H1 (cell line): Measurements from ENCODE around the gene BTBD9. TPM values are rescaled to one million over a fixed set of nuclear protein-coding genes. Genes with fewer than 3 reads are reported as not detected.

Experiments used
- CTCF ChIA-PET: fragments of 300-600 bp; sonication (Branson Sonifier 250); formaldehyde crosslinking; loops from one replicate; lab custom pipeline; 2021; ENCODE audit not compliant: partially characterized antibody; lab: Charles Lee
- POLR2A ChIA-PET: fragments of 300-600 bp; sonication (Branson Sonifier 250); formaldehyde crosslinking; loops from one replicate; lab custom pipeline; 2021; ENCODE audit warnings: inconsistent platforms; ENCODE audit not compliant: partially characterized antibody; lab: Charles Lee
- DNase-seq, 2 experiments: peaks; one replicate each; pipeline versions ENCODE4 v3.0.0 to v3.0.0-alpha.2; 2010 to 2022; ENCODE audit warnings: low spot score in 2 of 2, low read depth in 1 of 2, mixed read lengths in 1 of 2
- FAIRE-seq: peaks from 2 replicates; lab custom pipeline; 2011; peaks lifted over from hg19 to GRCh38; lab: Jason Lieb, UNC
- H2AFZ ChIP-seq: 2 replicates; pipeline ENCODE4 v1.8.1; 2012; ENCODE audit warnings: low read length, inconsistent platforms
- H2AK5ac ChIP-seq: 2 replicates; pipeline ENCODE4 v1.6.1; 2013; ENCODE audit warnings: low read depth, low read length
- H2BK120ac ChIP-seq: replicated peaks from 2 replicates; pipeline ENCODE3; 2013; ENCODE audit warnings: low read depth, low read length, inconsistent platforms
- H2BK12ac ChIP-seq: 2 replicates; pipeline ENCODE4 v1.6.1; 2013; ENCODE audit warnings: low read depth, low read length
- H2BK15ac ChIP-seq: 2 replicates; pipeline ENCODE4 v1.6.1; 2013; ENCODE audit warnings: low read length
- H2BK20ac ChIP-seq: 2 replicates; pipeline ENCODE4 v1.6.1; 2013; ENCODE audit warnings: low read length
- H2BK5ac ChIP-seq: 2 replicates; pipeline ENCODE4 v1.6.1; 2013; ENCODE audit warnings: low read depth, low read length
- H3K14ac ChIP-seq: 2 replicates; pipeline ENCODE4 v1.6.1; 2013; ENCODE audit warnings: inconsistent platforms; ENCODE audit not compliant: insufficient read length
- H3K18ac ChIP-seq: 2 replicates; pipeline ENCODE4 v1.6.1; 2013; ENCODE audit warnings: low read length; ENCODE audit errors: extremely low read depth
- H3K23ac ChIP-seq: 2 replicates; pipeline ENCODE4 v1.6.1; 2013; ENCODE audit warnings: inconsistent platforms; ENCODE audit not compliant: insufficient read length
- H3K23me2 ChIP-seq: 2 replicates; pipeline ENCODE4 v1.6.1; 2013; ENCODE audit warnings: low read depth, low read length
- H3K27ac ChIP-seq: 2 replicates; pipeline ENCODE4 v1.6.1; 2011; ENCODE audit warnings: low read depth, low read length, inconsistent platforms
- H3K27me3 ChIP-seq, 4 experiments: replicated peaks in 1 of 4; 1 replicate in 1 of 4; 2 replicates in 3 of 4; pipeline versions ENCODE4 v1.6.1 to v1.8.1; 2011 to 2013; ENCODE audit warnings: low read length in 3 of 4, mild to moderate bottlenecking in 3 of 4, inconsistent platforms in 2 of 4, mixed read lengths in 2 of 4, moderate library complexity in 1 of 4; ENCODE audit not compliant: control insufficient read depth in 3 of 4, insufficient read depth in 3 of 4; ENCODE audit errors: extremely low read depth in 1 of 4
- H3K36me3 ChIP-seq, 4 experiments: 2 replicates each; pipeline versions ENCODE4 v1.6.1 to v1.8.1; 2011 to 2013; ENCODE audit warnings: mild to moderate bottlenecking in 4 of 4, low read length in 3 of 4, moderate library complexity in 2 of 4, control low read depth in 1 of 4, inconsistent platforms in 1 of 4; ENCODE audit not compliant: insufficient read depth in 4 of 4, control insufficient read depth in 2 of 4
- H3K4ac ChIP-seq: replicated peaks from 2 replicates; pipeline ENCODE3; 2013; ENCODE audit warnings: low read length, low read depth, mixed read lengths, inconsistent platforms; ENCODE audit not compliant: insufficient read length
- H3K4me1 ChIP-seq, 4 experiments: replicated peaks in 1 of 4; 1 replicate in 1 of 4; 2 replicates in 3 of 4; pipeline versions ENCODE4 v1.6.1 to v1.8.1; 2011 to 2013; ENCODE audit warnings: low read length in 3 of 4, inconsistent platforms in 2 of 4, mixed read lengths in 1 of 4; ENCODE audit not compliant: insufficient read depth in 4 of 4, control insufficient read depth in 3 of 4
- H3K4me2 ChIP-seq, 2 experiments: 2 replicates each; pipeline versions ENCODE4 v1.6.1 to v1.8.1; 2011 to 2013; ENCODE audit warnings: low read depth in 2 of 2, low read length in 2 of 2, control low read depth in 1 of 2, inconsistent platforms in 1 of 2, mild to moderate bottlenecking in 1 of 2; ENCODE audit not compliant: insufficient read depth in 1 of 2
- H3K4me3 ChIP-seq, 4 experiments: fragments of 200-600, 300-600 bp in 1 of 4; sonication (generic), shearing (Covaris generic), sonication (Bioruptor Twin) in 1 of 4; 2 replicates each; pipeline versions ENCODE4 v1.5.1 to v1.8.1; 2011 to 2016; ENCODE audit warnings: low read length in 4 of 4, low read depth in 3 of 4, control low read depth in 2 of 4, inconsistent platforms in 2 of 4, mild to moderate bottlenecking in 2 of 4, mixed read lengths in 1 of 4, moderate library complexity in 1 of 4; ENCODE audit not compliant: insufficient read depth in 2 of 4; ENCODE audit errors: extremely low read depth in 1 of 4
- H3K56ac ChIP-seq: replicated peaks from 2 replicates; pipeline ENCODE3; 2013; ENCODE audit warnings: low read depth, mild to moderate bottlenecking, mixed read lengths, low read length, inconsistent platforms; ENCODE audit not compliant: insufficient read length
- H3K79me1 ChIP-seq: 2 replicates; pipeline ENCODE4 v1.6.1; 2013; ENCODE audit warnings: low read depth, low read length, control low read depth
- H3K79me2 ChIP-seq, 2 experiments: 2 replicates each; pipeline versions ENCODE4 v1.6.1 to v1.8.1; 2012 to 2013; ENCODE audit warnings: low read length in 2 of 2, mild to moderate bottlenecking in 2 of 2, inconsistent platforms in 1 of 2; ENCODE audit not compliant: insufficient read depth in 2 of 2, control insufficient read depth in 1 of 2
- H3K9ac ChIP-seq, 4 experiments: replicated peaks in 1 of 4; 1 replicate in 1 of 4; 2 replicates in 3 of 4; pipeline versions ENCODE4 v1.6.1 to v1.8.1; 2011 to 2013; ENCODE audit warnings: low read depth in 3 of 4, low read length in 3 of 4, control low read depth in 2 of 4, mild to moderate bottlenecking in 2 of 4, moderate library complexity in 2 of 4, inconsistent platforms in 1 of 4; ENCODE audit errors: extremely low read depth in 1 of 4
- H3K9me3 ChIP-seq, 2 experiments: 2 replicates each; pipeline versions ENCODE4 v1.6.1 to v1.8.1; 2012 to 2013; ENCODE audit warnings: mild to moderate bottlenecking in 2 of 2, moderate library complexity in 2 of 2, control low read depth in 1 of 2, inconsistent platforms in 1 of 2, low read depth in 1 of 2, low read length in 1 of 2, mixed read lengths in 1 of 2; ENCODE audit not compliant: insufficient read depth in 2 of 2
- H4K20me1 ChIP-seq, 2 experiments: replicated peaks in 1 of 2; 2 replicates each; pipeline versions ENCODE3 to v1.8.1; 2011 to 2013; ENCODE audit warnings: inconsistent platforms in 2 of 2, low read length in 2 of 2, mild to moderate bottlenecking in 1 of 2; ENCODE audit not compliant: insufficient read depth in 2 of 2, control insufficient read depth in 1 of 2
- H4K5ac ChIP-seq: 2 replicates; pipeline ENCODE4 v1.6.1; 2013; ENCODE audit warnings: low read length, low read depth, mixed read lengths, inconsistent platforms; ENCODE audit not compliant: insufficient read length
- H4K8ac ChIP-seq: 2 replicates; pipeline ENCODE4 v1.8.0; 2013; ENCODE audit warnings: mild to moderate bottlenecking, moderate library complexity, low read length, inconsistent platforms; ENCODE audit not compliant: insufficient read depth; ENCODE audit errors: extremely low read depth
- H4K91ac ChIP-seq: replicated peaks from 2 replicates; pipeline ENCODE3; 2013; ENCODE audit warnings: low read length, mixed read lengths, inconsistent platforms; ENCODE audit not compliant: insufficient read length
- BACH1 ChIP-seq: IDR thresholded peaks from 2 replicates; pipeline ENCODE4 v1.6.1; 2012; ENCODE audit warnings: low read length, improper control_type of control experiment
- CBX5 ChIP-seq: fragments of 300-800, 300-1000 bp; sonication (generic); IDR thresholded peaks from 2 replicates; pipeline ENCODE4 v1.7.1; 2016; ENCODE audit warnings: antibody characterized with exemption, low read length, low read depth
- EGR1 ChIP-seq: IDR thresholded peaks from 2 replicates; pipeline ENCODE4 v1.6.1; 2011; ENCODE audit warnings: low read depth, low read length, borderline replicate concordance
- KDM4A ChIP-seq: IDR thresholded peaks from one replicate; pipeline ENCODE4 v1.7.1; 2012; ENCODE audit warnings: low read depth, mild to moderate bottlenecking, moderate library complexity, low read length, inconsistent platforms; ENCODE audit not compliant: severe bottlenecking
- WGBS, 2 experiments: shearing (Covaris generic) in 1 of 2; methylation state at CpG; one replicate each; pipeline versions ENCODE4 v1.1.6 to v1.1.7; 2013 to 2015; ENCODE audit warnings: low lambda C conversion rate in 2 of 2, mixed read lengths in 2 of 2, inconsistent platforms in 1 of 2, low coverage in 1 of 2, missing lambda C conversion rate in 1 of 2; ENCODE audit not compliant: insufficient replicate concordance in 2 of 2, insufficient coverage in 1 of 2, insufficient read length in 1 of 2; ENCODE audit errors: extremely low coverage in 1 of 2, missing lambda C conversion rate in 1 of 2; 5-methylcytosine and 5-hydroxymethylcytosine counted together
- polyA plus RNA-seq, 7 experiments: library from polyadenylated mRNA; depleted of rRNA in 3 of 7; stranded (reverse) in 5 of 7; unstranded in 2 of 7; fragments of >200 nt in 5 of 7; fragments of 200-250 nt in 2 of 7; gene quantifications; 1 replicate in 5 of 7; 2 replicates in 1 of 7; 4 replicates in 1 of 7; pipeline versions ENCODE4 v1.2.1 to v1.2.3, GENCODE V29; 2011 to 2013; ENCODE audit warnings: missing spikeins in 2 of 7, mixed read lengths in 2 of 7
- total RNA-seq: library from RNA; stranded (reverse); fragmentation: NEBNext Ultra II Directional; extraction: Animal tissue kit (Norgen Biotek cat#: 25700); gene quantifications from 2 replicates; pipeline ENCODE4 v1.2.1, GENCODE V29; 2021
- TF ChIP-seq, protein P1 (sequence below): IDR thresholded peaks from 2 replicates; pipeline ENCODE4 v1.6.1; 2011; ENCODE audit warnings: low read depth, mild to moderate bottlenecking, low read length; ENCODE audit not compliant: insufficient read depth

BTBD9 gene
- total and polyA plus RNA-seq, 2 of the 8 experiments (the other 6 are each of a cell fraction or from before 2014, with no cell fraction given): 0.92 to 4.1 TPM

DNA sequence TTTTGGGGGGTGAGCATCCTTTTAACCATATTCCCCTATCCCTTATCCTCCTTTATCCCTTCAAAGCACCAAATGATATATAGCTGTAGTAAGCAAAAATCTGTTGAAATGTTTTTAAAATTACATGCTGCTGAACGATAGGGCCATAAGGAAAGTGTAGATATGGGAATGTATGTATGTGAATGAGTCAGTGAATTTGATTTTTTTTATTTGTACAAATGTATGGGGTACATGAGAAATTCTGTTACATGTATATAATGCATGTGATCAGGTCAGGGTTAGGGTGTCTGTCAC, 493.0 kb downstream of the BTBD9 start:
- H3K4me2 ChIP-seq: no peak overlapping the region

More for the DNA sequence above, 493.0 kb downstream of the BTBD9 start:
- no peak overlapping the region for H2BK12ac ChIP-seq
- TF ChIP-seq CBX5 (no peak), EGR1 (no peak), KDM4A (no peak), BACH1 (no peak)
- TF ChIP-seq, protein P1, sequence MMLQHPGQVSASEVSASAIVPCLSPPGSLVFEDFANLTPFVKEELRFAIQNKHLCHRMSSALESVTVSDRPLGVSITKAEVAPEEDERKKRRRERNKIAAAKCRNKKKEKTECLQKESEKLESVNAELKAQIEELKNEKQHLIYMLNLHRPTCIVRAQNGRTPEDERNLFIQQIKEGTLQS: no peak
- WGBS, 2 experiments: 89% methylated on average over 1 of the region's 1 CpG; no CpG with 5 or more reads in 1 of the 2 experiments
- H3K27ac ChIP-seq: no peak overlapping the region
- no peak overlapping the region for H3K23ac ChIP-seq
- no peak overlapping the region for H2BK5ac ChIP-seq
- H3K18ac ChIP-seq: no peak overlapping the region
- no peak overlapping the region for H3K4ac ChIP-seq
- no peak overlapping the region for H3K9ac ChIP-seq
- no peak overlapping the region for H4K5ac ChIP-seq
- no peak overlapping the region for H3K56ac ChIP-seq
- no peak overlapping the region for H3K14ac ChIP-seq
- DNase-seq (no peak), FAIRE-seq (no peak)
- H3K9me3 ChIP-seq: no peaks in the 10 kb centered on the region
- H3K23me2 ChIP-seq: no peaks in the 10 kb centered on the region
- ChIA-PET POLR2A (no interaction called here), CTCF (no interaction called here)
- H4K8ac ChIP-seq: no peak overlapping the region
- no peak overlapping the region for H2BK20ac ChIP-seq
- no peak overlapping the region for H2AK5ac ChIP-seq
- no peaks in the 10 kb centered on the region for H3K79me2 ChIP-seq
- peaks cover 2 to 5% of the 10 kb centered on the region in 2 experiments for H4K20me1 ChIP-seq
- H3K4me1 ChIP-seq: peaks cover 2 to 15% (median 8%) of the 10 kb centered on the region in 4 experiments
- H3K36me3 ChIP-seq: no peaks in the 10 kb centered on the region
- H3K4me3 ChIP-seq: no peak overlapping the region
- H3K27me3 ChIP-seq: no peaks in the 10 kb centered on the region
- no peak overlapping the region for H4K91ac ChIP-seq
- 0 out of 2 replicates have a peak, but pooled peaks cover 2% of the 10 kb centered on the region for H3K79me1 ChIP-seq
- no peak overlapping the region for H2AFZ ChIP-seq
- no peak overlapping the region for H2BK120ac ChIP-seq
- H2BK15ac ChIP-seq: no peak overlapping the region
